HG02981 (cell line): ENCODE measurements around the gene SLC35G3.
"Not testable (repeated sequence)": the region's sequence is repeated elsewhere in the genome, so short reads cannot be mapped to it uniquely, and the experiment has no call there.

Experiments used
- ATAC-seq: cut with Tn5 transposase; IDR thresholded peaks from one replicate; pipeline ENCODE4 v1.9.1; 2021; ENCODE audit warnings: mild to moderate bottlenecking, moderate library complexity; ENCODE audit not compliant: unreplicated experiment

SLC35G3 gene

DNA sequence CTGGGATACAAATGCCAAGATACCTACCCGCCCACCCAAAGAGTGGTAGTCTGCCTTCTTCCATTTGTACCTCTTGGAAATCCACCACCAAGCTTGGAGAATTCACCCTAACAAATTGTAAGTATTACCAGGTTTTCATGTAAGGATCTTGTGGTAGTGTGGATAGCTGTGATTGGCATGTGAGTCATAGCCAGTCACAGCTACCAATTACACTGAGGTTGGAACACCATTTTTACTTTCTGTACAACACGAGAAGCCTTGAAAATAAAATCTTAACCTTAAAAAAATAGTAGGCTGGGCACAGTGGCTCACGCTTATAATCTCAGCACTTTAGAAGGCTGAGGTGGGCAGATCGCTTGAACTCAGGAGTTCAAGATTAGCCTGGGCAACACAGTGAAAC, 18.5 kb upstream of the SLC35G3 start:
- no peak for ATAC-seq

DNA sequence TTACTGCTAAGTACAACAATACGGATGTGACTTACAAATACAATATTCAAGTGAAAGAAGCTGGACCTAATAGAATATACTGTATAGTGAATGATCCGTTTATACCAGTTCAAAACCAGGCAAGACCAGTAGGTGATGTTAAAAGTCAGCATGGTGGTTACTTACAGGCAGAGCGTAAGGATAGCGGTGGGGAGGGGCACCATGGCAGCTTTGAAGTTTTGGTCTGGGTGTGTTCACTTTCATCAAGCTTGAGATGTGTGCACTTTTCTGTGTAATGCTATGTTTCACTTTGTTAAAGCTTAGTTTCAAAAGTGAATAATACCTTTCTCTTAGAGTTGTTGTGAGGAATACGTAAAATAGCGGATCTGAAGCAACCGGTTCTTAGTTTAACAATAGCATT, 16.5 kb upstream of the SLC35G3 start:
- no peak for ATAC-seq

DNA sequence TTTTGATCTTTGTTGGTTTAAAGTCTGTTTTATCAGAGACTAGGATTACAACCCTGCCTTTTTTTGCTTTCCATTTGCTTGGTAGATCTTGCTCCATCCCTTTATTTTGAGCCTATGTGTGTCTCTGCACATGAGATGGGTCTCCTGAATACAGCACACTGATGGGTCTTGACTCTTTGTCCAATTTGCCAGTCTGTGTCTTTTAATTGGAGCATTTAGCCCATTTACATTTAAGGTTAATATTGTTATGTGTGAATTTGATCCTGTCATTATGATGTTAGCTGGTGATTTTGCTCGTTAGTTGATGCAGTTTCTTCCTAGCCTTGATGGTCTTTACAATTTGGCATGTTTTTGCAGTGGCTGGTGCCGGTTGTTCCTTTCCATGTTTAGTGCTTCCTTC, 8.4 kb upstream of the SLC35G3 start:
- not testable (repeated sequence) for ATAC-seq

DNA sequence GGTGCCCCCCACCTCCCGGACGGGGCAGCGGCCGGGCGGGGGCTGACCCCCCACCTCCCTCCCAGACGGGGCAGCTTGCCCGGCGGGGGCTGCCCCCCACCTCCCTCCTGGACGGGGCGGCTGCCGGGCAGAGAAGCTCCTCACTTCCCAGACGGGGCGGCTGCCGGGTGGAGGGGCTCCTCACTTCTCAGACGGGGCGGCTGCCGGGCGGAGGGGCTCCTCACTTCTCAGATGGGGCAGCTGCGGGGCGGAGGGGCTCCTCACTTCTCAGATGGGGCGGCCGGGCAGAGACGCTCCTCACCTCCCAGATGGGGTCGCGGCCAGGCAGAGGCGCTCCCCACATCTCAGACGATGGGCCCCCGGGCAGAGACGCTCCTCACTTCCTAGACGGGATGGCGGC, 869 bp upstream of the SLC35G3 start:
- ATAC-seq: not testable (repeated sequence)

DNA sequence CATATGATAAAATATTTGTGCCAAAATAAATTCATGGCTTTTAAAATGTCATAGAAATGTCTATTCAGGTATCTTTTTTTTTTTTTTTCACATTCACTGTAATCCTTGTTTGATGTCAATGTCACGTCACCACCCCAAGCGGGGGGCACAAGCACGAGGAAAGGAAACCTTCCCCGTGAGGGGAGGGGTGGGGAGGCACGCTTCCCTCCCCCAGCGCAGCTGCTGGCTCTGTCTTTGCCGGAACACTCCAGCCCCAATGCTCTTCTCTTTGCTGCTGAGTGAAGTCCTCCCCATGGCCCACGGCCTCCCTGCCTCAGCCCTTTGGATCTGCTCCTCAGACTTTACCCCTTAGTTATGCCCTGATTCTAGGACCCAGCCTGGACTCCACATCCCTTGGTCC, 1.5 kb downstream of the SLC35G3 start:
- ATAC-seq: no peak

DNA sequence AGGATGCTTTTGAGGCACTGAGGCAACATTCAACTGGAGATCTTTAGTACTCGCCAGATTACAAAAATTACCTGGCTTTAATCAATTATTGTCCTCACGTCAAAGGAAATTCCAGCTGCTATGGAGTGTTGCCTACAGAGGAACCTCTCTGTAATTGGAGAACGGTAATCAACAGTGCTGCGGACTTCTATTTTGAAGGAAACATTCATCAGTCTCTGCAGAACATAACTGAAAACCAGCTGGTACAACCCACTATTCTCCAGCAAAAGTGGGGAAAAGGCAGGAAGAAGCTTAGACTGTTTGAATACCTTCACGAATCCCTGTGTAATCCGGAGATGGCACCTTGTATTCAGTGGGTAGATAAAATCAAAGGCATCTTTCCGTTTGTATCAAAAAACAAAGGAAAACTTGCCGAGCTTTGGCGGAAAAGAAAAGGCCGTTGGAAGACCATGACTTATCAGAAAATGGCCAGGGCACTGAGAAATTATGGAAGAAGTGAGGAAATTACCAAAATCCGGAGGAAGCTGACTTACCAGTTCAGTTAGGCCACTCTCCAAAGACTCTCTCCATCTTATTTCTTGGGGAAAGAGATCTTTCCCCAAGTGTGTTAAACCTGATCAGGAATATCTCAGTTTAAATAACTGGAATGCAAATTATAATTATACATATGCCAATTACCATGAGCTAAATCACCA, 3.0 kb downstream of the SLC35G3 start:
- ATAC-seq: no peak

DNA sequence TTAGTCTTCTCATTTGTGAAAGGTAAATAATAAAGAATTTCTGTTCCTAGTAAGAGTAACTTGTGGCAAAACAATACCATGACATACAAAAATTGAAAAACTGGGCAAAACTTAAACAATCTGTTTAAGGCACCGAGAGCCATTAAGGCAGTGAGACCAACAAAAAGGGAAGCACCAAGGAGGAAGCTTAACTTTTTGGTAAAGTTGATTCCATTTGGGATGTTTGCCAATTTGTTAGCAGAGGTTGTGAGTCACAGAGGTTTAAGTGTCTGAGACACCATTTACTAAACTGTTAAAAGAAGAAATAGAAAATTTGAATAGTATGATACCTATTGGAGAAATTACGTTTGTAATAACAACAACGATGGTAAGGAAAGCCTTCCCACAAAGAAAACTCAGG, 4.9 kb downstream of the SLC35G3 start:
- no peak for ATAC-seq

DNA sequence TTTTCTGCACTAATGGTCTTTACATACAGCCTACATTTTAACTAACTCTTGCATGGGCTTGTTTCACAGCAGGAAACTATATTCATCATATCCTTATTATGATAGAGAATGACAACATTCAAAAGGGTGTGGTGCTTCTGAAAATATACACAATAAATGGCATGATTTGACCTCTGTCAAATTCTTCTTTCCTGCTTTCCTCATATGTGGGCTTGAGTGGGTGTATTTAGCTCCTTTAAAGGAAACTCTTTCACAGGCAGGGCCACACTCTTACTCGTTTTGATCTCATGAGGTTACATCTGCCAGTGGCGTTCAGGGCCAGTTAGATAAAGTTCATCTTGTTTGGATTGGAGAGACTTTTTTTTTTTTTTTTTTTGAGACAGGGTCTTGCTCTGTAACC, 6.1 kb downstream of the SLC35G3 start:
- ATAC-seq: no peak

DNA sequence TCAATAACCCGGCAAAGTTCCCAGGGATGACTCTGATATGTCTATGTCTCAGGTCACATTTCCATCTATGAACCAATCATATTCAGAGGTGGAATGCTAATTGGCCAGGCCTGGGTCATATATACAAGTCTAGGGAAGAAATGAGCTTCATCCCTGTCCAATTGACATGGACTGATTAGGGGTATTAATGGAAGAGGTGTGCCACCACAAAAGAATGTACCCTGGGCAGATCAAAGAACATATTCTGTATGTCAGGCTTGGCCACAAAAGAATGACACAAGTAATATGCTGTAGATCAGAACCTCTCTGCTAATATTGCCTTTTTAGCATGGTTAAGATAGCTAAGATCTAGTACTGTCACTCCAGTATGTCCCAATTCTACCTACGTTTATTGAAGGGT, 6.7 kb downstream of the SLC35G3 start:
- ATAC-seq: no peak

DNA sequence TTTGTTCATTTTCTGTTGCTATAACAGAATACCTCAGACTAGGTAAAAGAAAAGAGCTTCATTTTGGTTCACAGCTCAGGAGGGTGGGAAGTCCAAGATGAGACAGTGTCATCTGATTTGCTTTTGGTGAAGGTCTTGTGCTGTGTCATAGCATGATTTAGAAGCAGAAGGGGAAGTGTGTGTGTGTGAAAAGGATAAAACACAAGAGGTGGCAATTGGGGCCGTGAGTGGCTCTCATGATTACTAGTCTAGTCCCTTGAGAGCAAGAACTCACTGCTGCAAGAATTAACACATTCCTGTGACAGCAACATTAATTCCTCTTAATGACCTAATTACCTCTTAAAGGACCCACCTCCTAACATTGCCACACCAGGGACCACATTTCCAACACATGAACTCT, 8.3 kb downstream of the SLC35G3 start:
- no peak for ATAC-seq

DNA sequence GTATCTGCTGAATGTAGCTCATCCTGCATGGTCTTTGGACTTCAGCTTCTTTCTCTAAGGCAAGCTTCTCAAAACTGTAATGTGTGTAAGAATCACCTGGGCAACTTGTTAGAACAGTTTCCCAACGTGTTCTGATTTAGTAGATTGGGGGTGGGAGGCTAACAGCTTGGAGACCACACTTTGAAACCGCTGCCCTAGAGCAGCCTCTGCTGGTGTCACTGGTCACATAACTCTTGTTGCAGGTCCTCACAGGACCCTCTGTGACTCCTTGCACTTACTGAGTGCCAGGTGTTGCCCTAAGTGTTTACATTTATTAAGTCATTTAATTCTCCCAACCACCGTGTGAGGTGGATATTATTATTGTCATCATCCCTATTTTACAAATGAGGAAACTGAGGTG, 9.9 kb downstream of the SLC35G3 start:
- ATAC-seq: no peak

DNA sequence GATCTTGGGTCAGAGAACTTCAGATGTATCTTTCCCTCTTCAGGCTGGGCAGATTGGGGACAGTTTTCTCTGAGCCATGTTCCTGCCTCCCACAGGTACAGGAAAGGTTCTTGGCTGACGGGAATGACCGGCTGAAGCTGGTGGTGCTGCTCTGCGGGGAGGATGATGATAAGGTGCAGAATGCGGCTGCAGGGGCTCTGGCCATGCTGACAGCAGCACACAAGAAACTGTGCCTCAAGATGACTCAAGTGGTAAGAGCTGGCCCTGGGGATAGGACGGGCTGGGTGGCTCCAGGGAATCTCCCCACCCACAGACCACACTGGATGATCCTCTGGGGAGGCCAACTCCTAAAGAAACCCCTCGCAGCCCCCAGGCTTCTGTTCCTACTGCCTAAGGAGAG, 10.9 kb downstream of the SLC35G3 start:
- no peak for ATAC-seq

DNA sequence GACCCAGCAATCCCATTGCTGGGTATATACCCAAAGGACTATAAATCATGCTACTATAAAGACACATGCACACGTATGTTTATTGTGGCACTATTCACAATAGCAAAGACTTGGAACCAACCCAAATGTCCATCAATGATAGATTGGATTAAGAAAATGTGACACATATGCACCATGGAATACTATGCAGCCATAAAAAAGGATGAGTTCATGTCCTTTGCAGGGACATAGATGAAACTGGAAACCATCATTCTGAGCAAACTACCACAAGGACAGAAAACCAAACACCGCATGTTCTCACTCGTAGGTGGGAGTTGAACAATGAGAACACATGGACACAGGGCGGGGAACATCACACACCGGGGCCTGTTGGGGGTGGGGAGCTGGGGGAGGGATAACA, 14.8 kb downstream of the SLC35G3 start:
- not testable (repeated sequence) for ATAC-seq

DNA sequence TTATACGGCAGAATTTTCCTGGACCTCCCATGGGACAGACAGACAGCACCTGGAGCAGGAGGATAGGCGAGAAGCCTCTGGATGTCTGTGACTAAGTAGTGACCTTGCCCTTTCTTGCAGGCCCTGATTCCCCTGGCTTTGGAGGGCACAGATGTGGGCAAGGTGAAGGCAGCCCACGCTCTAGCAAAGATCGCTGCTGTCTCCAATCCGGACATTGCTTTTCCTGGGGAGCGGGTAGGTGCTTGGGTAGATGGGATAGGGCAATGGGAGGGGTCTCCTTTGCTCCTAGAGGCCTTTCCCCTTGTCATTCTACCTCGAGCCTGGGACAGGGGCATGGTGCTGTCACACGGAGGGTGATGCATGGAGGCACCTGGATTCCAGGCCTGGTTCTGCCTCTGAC, 17.3 kb downstream of the SLC35G3 start:
- no peak for ATAC-seq

DNA sequence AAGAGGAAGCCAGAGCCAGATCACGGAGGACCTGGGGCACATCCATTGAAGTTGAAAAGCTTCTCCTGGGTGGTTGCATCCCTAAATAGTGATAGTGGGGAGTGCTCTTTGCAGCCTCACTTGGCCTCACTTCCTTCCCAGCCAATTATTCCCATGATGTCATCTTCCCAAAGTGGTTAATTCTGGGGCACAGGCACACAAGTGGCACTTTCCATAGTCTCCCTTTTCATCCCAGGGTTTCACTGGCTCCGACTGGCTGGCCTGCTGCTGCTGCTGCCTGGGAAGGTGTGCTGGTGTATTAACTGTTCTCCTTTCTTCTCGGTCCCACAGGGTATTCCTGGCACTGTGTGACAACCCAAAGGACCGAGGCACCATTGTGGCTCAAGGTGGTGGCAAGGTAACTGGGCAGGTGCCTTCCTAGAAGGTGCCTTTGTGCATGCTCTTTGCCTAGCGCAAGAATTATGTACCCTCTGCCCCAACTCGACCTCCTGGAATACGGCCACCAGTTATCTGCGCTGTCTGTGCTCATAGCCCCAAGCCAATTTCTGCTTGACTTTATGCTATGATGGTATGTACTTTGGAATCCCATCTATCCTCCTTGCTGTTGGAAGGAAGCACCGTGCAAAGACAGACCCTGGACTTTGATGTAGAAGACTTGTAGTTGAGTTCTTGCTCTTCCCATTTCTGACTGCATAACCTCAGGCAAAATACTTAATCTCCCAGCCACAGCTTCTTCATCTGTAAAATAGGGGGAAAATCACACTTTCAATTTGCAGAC, 18.4 kb downstream of the SLC35G3 start:
- no peak for ATAC-seq

DNA sequence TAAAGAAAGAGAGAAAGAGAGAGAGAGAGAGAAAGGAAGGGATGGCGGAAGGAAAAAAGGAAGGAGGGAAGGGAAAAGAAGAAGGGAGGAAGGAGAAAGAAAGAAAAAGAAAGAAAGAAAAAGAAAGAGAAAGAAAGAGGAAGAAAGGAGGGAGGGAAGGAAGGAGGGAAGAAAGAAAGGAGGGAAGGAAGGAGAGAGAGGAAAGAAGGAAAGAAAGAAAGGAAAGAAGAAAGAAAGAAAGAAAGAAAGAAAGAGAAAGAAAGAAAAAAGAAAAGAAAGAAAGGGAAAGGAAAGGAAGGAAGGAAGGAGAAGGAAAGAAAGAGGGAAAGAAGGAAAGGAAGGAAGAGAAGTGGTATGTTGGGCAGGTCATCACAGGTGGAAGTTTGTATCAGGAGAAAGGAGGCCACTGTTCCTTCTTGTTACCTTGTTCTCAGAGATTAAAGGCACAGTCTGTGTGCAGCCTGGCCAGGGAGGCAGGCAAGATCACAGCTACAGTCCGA, 19.3 kb downstream of the SLC35G3 start:
- ATAC-seq: no peak

DNA sequence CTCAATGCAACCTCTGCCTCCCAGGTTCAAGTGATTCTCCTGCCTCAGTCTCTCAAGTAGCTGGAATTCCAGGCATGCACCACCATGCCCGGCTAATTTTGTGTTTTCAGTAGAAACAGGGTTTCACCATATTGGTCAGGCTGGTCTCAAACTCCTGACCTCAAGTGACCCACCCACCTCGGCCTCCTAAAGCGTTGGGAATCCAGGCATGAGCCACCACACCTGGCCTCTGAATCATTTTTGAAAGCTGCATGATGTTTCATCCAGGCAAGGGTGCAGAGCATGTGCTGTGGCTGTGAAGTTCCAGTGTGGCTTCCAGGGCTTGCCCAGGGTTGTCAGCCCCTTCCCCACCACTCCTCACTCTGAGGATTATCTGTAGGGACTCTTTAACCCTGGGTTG, 21.9 kb downstream of the SLC35G3 start:
- ATAC-seq: not testable (repeated sequence)

DNA sequence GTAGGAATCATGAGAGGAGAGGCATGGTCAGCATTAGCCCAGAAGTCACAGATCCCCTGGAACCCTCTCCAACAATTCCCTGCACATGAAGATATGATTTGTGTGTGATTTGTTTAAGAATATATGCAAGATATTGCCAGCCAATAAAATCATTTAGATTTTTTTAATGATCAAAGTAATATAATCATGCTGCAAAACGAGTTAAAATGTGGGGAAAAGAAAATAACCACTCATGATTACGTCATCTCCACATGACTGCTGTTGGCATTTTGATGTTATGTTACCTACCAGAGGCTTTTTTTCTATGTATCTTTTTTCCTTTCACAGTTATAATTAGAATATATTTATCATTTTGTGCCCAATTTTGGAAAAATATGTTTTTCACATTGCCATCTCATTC, 22.4 kb downstream of the SLC35G3 start:
- ATAC-seq: no peak

DNA sequence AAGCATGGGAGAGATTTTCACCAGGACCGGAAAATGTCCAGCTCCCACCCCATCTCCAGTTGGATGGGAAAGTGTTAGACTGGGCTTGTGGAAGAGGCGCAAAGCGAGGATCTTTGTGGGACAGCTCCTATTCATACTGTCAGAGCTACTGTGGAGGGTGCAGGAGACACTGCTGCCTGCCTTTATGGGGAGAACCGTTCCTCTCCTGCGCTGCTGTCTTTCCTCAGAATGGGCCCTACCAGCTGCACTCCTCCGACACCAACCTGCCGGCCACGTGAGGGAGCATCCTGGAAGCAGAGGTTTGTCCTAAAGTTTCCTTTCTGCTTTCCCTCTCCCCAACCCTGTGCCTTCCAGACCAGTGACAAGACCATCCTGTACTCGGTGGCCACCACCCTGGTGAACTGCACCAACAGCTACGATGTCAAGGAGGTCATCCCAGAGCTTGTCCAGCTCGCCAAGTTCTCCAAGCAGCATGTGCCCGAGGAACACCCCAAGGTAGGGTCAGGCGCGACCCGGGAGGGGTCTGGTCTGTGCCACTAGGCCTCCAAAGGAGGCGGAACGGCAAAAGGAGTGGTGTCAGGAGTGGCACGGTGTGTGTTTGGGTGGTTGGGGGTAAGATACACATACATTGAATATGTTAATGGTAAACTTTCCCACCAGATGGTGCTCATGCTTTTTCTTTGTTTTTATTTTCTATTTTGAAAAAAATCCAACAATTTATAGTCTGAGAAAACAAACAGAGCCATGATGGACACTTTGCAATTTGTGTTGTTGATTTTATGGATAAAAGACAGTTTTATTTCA, 23.0 kb downstream of the SLC35G3 start:
- no peak for ATAC-seq

DNA sequence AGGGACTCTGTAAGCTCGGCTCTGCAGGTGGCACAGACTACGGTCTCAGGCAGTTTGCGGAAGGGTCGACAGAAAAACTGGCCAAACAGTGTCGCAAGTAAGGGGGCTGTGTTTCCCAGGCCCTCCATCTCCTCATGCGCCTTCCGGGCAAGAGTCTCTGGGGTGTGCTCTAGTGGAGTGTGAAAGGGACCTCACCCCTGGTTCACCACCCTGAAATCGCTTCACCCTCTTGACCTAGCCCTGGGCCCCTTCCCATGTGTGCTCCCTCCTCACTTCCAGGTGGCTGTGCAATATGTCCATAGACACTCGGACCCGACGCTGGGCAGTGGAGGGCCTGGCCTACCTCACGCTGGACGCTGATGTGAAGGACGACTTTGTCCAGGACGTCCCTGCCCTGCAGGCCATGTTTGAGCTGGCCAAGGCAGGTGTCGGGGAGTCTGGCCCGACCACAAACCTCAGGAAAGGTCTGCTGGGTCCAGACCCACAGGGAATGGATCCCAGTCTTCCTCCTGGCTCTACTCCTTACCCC, 24.3 kb downstream of the SLC35G3 start:
- ATAC-seq: no peak

DNA sequence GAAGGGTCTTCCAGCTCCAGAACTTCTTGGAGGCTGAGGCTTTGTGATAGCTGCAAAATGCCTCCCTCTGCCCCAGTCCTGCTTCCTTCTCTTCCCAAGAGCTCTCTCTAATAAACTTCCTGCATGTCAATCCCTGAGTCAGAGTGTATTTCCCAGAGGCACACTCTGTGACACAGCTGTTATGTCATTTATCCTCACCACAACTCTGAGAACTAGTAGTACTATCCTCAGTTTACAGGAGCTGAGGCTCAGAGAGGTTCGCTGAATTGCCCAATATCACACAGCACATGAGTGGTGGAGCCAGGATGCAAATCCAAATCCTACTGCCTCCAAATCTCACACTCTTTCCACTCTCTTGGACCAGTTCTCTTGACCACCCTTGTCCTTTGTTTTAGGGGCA, 26.5 kb downstream of the SLC35G3 start:
- ATAC-seq: no peak
